ENCODE measurements around the gene TSPAN4.

TSPAN4 gene

GRCh38 chr11:852762-853161, 10.1 kb downstream of the TSPAN4 start:
- DNase-seq = no peak

DNA sequence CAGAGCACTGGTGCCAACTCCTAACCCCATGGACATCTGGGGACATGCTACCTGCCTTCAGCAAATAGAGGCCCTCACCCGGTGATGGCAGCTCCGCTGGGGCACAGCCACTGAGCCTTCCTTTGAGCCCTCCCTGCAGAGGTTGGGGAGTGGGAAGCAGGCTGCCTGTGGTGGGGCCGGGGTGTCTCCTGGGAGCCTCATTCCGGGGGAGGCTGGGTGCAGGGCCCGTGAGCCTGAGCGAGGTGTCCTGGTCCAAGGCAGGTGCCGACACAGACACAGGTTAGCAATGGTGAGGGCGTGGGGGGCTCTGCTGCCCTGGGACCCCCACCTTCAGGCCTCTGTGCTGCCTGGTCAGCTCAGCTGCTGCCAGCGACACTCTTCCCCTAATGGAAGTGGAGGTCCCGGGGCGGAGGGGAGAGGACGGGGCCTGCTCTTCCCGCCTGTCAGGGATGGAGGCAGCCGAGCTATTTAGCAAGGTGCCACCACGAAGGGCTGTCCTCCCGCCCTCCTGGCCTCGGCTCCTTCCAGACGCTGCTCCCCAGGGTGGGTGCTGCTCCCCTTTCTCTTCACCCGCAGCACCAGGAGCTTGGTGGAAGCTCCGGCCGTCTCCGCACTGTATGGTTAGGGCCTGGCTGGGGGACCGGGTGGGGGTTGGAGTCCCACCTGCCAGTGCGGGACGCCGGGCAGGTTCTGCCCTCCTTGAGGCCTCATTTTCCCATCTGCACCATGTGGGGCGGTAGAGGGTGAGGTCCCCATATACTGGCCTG, 11.2 kb downstream of the TSPAN4 start:
- no peak for DNase-seq

DNA sequence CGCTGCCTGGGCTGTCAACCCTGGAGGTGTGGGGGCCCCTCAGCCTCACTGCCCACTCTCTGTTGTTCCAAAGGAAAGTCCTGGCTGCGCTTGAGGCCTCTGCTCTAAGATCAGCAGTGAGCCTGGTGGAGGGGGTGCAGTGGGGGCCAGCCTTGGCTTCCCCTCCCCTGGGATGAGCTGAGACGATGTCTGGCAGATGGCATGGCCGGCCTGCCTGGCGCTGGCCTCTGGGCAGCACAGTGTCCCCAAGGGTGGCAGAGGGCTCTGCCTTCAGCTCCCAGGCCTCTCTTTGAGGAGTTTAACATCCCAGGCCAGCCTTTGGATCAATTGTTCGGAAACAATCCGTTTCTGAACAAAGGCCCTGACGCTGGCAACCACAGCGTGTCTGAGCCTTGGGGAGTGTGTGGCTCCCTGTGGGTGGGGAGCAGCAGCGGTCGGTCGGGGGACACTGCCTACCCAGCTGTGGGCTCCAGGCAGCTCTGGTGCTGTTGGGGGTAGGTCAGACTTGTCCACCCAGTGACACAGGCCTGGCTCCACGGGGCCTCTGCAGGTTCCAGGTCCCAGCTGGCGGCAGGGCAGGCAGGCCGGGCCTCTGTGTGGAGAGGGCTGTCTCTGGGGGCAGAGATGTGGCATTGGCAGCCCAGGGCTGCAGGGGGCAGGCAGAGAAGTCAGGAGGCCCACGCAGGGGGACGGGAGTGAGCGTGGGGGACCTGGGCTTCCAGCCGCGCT, 12.1 kb downstream of the TSPAN4 start:
- DNase-seq = no peak

DNA sequence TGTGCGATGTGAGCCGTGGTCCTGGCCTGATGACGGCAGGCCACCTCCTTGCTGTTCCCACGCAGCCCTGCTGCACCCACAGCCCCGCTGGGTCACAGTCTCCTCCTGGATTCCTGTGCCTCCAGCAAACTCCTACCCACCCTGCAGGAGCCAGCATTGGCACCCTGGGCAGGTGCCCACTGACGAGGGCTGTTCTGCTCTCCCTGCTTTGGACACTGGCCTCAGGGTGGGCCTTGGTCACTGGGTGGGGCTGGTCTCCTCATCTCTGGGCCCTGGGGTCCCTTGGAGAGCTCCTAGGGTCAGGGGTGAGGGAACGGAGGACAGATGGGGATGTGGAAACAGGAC, 12.7 kb downstream of the TSPAN4 start:
- DNase-seq = no peak

DNA sequence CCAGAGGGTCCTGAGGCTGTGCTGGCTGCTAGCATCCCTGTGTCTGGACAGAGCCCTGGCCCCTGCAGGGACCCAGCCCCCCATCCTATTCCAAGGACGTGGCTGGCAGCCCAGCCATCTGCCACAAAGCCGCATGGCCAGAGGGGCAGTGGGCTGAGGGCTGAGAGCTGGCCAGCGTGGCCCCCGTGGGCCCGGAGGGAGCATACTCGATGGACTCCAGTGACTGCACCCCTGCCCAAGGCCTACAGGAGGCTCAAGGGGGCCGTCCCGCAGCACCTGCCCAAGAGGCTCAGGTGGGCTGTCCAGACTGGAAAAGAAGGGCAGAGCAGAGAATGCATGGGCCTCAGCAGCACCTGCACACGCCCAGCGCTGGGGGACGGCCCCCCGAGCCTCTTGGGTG, 13.1 kb downstream of the TSPAN4 start:
- DNase-seq = no peak

GRCh38 chr11:856397-856796, 13.7 kb downstream of the TSPAN4 start:
- DNase-seq = no peak

DNA sequence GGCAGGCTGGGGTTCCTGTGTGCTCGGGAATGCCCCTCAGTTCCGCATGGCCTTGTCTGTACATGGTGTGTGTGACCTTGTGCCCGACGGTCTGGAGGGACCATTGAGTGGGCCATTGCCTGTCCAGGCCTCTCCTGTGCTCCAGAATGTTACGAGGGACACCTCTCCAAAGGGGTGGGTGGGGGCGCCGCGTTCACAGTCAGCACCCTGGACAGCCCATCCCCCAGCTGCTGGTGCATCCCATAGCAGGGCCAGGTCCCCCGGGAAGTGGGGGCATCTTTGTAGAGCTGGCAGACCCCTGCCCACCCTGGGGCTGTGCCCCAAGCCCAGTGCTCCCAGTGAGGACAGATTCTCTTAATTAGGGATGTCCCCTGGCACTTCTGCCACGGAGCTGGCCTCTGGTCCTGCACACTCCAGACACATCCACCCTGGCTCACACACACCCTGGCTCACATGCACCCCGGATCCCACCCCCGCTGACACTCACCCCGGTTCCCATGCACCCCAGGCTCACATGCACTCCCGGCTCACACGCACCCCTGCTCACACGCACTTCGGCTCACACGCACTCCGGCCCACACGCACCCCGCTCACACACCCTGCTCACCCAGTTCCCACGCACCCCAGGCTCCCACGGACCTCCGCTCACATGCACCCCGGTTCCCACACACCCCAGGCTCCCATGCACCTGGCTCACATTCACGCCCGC, 15.6 kb downstream of the TSPAN4 start:
- DNase-seq = no peak

DNA sequence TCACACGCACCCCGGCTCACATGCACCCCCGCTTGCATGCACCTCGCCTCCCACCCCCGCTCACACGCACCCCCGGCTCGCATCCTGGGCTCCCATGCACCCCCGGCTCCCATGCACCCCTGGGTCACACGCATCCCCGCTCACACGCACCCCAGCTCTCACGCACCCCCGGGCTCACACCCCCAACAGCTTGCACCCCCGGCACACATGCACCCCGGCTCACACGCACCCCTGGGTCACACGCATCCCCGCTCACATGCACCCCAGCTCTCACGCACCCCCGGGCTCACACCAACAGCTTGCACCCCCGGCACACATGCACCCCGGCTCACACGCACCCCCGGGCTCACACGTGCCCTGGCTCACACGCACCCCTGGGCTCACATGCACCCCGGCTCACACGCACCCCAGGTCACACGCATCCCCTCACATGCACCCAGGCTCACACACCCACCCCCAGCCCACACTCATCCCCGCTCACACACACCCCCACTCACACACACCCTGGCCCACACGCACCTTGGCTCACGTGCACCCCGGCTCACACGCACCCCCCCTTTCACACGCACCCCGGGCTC, 16.2 kb downstream of the TSPAN4 start:
- no peak for DNase-seq

DNA sequence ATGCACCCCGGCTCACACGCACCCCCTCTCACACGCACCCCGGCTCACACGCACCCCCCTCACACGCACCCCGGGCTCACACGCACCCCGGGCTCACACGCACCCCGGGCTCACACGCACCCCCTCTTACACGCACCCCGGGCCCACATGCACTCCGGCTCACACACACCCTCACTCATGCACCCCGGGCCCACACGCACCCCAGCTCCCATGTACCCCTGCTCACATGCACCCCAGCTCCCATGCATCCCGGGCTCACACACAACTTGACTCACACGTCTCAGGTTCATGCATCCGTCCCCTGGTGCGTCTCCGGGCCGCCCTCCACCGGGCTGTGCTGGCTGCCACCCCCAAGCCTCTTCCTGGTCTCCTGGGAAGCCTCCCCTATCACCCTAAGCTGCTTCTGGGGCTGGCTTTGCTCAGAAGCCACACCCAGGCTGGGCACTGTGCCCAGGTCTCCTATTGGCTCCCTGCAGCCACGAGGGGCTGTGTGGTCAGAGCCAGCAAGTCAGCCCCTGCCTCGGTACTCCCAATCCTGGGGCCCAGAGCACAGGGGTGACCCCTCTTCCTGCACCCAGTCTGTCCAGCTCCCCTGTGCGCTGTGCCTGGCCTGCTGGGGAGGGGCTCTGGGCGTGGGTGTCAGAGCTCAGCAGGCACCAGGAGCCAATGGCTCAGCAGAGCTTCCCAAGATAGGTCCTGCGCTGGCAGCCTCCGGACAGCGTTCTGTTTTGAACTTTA, 16.9 kb downstream of the TSPAN4 start:
- peak; percentile 92 for DNase-seq

GRCh38 chr11:860234-861104, 17.8 kb downstream of the TSPAN4 start:
- DNase-seq = no peak

DNA sequence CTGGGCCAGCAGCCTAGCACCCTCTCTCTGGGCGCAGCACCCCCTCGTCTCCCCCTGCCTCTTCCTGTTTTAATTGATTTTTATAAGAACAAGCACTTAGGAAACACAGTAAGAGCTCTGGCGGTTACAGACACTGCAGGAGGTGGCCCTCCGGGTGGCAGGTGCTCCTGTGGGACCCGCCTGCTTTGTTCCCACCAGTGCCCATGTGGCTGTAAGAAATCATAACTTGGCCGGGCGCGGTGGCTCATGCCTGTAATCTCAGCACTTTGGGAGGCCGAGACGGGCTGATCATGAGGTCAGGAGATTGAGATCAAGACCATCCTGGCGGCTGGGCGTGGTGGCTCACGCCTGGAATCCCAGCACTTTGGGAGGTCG, 18.4 kb downstream of the TSPAN4 start:
- DNase-seq = no peak

- DNase-seq = peak; percentile 86
Observed at GRCh38 chr11:862081-862661, 19.5 kb downstream of the TSPAN4 start.

DNA sequence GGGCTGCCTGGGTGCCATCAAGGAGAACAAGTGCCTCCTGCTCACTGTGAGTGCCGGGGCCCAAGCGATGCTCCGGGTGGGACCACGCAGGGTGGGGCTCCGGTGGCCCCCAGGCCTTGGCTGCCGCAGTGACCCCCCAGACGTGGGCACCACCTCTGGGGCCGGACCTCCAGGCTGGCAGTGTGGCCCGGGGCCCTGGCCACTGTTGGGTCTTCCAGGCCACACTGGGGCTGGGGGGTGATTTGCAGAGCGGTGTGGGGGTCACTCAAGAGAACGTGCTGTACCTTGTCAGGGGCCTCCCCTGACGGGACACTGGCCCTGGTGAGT, 20.0 kb downstream of the TSPAN4 start:
- no peak for DNase-seq

DNA sequence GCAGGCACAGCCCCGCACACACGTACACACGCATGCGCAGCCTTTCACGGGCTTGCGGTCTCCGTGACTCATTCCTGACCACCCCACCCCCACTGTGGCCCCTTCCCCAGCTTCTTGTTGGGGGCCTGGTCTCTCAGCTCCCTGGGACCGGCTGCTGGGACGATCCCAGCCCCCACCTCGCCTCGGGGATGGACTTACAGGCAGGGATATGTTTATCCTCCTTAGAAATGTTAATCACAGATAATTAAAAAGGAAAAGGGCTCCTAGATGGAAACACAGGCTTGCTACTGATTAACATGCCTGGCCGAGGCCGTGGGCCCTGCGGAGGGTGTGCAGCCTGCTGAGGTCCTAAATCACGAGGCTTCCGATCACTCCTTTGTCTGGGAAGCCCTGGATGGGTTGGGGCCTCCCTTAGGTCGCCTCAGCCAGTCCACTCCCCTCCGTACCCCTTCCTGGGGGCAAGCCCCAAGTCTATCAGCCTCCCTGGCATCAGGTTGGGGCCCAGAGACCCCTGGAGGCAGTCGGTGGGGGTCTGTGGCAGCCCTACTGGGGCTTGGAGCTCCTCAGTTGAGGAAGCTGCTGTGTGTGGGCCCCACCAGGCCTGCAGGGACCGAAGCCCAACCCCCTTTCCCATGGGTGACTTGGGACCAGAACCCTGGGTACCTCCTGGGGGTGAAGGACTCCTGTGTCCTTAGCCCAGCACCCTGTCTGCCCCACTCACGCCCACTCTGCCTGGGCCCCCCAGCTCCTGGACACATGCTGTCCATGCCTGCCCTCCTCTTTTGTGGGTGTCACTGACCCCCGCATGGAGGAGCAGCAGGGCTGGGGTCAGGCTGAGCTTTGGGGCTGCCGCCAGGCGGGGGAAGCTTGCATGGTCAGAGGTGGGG, 20.6 kb downstream of the TSPAN4 start:
- DNase-seq = peak; percentile 64

DNA sequence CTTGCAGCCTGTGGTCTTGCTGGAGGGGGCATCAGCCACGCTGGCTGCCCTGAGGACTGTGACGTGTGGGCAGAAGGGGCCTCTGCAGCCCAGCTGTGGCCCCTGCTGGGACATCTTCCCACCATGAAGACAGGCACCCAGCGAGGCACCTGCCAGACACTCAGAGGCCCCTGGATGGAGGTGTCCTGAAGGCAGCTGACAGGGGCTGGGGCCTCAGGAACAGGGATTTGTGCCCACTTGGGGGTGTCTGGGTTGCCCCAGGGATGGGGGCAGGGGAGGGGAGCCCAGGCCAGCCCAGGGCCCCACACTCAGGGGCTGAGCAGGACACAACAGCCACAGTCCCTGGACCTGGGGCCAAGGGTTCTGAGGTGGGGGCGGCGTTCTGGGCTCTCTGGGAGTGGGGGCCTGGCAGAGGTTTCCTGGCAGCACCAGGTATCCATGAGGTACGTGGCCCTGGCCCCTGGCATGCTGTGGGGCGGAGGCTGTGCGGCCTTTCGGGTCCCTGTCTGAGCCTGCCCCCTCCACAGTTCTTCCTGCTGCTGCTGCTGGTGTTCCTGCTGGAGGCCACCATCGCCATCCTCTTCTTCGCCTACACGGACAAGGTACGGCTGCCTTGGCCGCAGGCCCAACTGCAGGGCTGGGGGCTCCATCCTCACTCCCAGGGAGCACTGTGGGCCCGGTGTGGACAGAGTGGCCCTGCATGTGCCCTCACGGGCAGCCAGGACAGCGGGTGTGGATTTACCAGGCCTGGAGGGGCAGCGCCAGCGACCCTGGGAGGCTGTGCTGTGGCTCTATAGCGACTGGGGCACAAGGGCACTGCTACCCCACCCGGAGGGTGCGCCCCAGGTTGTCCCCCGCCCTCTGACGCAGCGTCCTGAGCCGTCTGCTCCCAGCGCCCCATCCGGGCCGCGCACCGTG, 21.5 kb downstream of the TSPAN4 start:
- DNase-seq = no peak

DNA sequence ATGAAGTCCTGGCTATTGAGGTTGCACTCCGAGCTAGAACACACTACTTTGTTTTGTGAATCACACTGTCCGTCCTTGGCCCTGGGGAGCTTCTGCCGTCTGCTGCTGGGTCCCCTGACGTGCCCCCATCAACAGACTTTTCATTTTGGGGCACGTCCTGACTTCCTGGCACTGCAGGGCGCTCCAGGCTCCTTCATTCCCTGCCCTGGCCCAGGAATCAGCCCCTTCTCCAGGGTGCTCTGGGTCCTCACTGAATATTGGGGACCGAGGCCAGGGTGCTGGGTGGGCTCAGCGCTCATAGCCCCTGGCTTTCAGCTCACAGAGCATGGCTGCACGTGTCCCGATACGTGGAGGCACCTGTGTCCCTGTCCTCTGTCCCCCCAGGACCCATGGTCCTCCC, 22.2 kb downstream of the TSPAN4 start:
- no peak for DNase-seq

- DNase-seq = no peak
Observed at GRCh38 chr11:865462-866430, 23.1 kb downstream of the TSPAN4 start.

DNA sequence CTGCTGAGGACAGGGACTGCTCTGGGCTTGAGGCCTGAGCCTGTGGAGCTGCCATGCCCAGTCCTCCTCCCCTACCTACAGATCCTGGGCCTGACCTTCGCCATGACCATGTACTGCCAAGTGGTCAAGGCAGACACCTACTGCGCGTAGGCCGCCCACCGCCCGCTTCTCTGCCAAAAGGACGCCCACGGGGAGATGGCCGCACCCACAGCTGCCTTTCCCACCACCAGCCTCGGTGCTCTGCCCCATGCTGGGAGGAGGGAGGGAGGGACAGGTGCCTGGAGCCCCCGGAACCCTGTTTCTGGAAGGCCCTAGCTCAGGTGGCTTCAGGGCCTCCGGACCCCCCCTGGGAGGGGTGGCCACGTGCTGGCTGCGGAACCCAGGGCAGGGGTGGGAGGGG, 23.8 kb downstream of the TSPAN4 start:
- no peak for DNase-seq
